ENCODE results near the gene TRPV3. TPM values are rescaled to one million over a fixed set of nuclear protein-coding genes. Genes with fewer than 3 reads are reported as not detected.

TRPV3 gene
- total RNA-seq, 1 experiment from 2014 or later, result 0.31 TPM

DNA sequence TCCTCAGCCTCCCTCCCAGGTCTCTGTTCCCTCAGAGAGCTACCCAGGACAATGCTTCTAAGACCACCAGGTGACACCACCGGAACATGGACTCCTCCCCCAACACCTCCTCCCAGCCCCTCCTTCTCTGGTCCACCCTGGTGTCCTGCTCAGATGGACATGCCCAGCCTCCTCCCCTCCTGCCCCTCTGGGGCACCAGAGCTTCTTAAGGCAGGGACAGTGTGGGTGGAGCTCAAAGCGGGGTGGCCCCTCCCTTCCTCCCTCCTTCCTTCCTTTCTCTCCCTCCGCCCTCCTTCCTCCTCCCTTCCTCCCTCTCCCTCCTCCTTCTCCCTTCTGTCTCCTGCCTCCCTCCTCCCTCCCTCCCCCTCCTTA, 22.7 kb downstream of the TRPV3 start:
- ChIA-PET POLR2A (no interaction called here), CTCF (interaction anchor here (0.7 kb wide), 2 partner anchors 20 to 27 kb away, joined by 5 to 11 read pairs; no protein-coding TSS in a partner anchor)
- DNase-seq (ENCODE audit: low read depth, low spot score), result no peak
- H3K4me3 ChIP-seq (ENCODE audit: low read depth in 2 of 2, low read length in 2 of 2), result no peak overlapping the region; a peak in 1 of 4 replicates
- intact Hi-C loops (cut with micrococcal nuclease; ENCODE audit: unreplicated experiment) (no loop called here), in situ Hi-C loops (cut with HindIII; ENCODE audit: low pct_unique_long_range_greater_than_20kb, low sequenced_read_pairs) (no loop called here)
- no peaks in the 10 kb centered on the region; the same call in 1 of the 2 replicates for H3K4me1 ChIP-seq (ENCODE audit: control insufficient read depth, insufficient read depth, low read length)
- no TSS peak for BruUV-seq (replicated peaks)
- H3K9me3 ChIP-seq (ENCODE audit: control insufficient read depth, insufficient read depth, low read depth, low read length), result no peaks in the 10 kb centered on the region
- ATAC-seq, result 0 out of 2 replicates have a peak, but pooled peaks have one; percentile 49
- H3K27me3 ChIP-seq (ENCODE audit: control insufficient read depth, insufficient read depth, low read length), result no peaks in the 10 kb centered on the region
- TF ChIP-seq REST (IDR thresholded peaks at IDR 0.05; ENCODE audit: insufficient read depth in 1 of 2, low read depth in 2 of 2, low read length in 1 of 2), result no peak
- no peak for TF ChIP-seq SIN3A (IDR thresholded peaks at IDR 0.05; ENCODE audit: borderline replicate concordance, insufficient read depth, low read depth, low read length)
- TF ChIP-seq POLR2AphosphoS5 (IDR thresholded peaks at IDR 0.05; ENCODE audit: low read depth, low read length), result no peak
- TF ChIP-seq CTCF (IDR thresholded peaks at IDR 0.05), result no peak
- TF ChIP-seq TCF7L2 (IDR thresholded peaks at IDR 0.05; ENCODE audit: low read depth, low read length), result no peak
- H3K27ac ChIP-seq (ENCODE audit: low read length), result no peak overlapping the region
- no peaks in the 10 kb centered on the region for H3K36me3 ChIP-seq (ENCODE audit: control insufficient read depth, insufficient read depth, low read length)

DNA sequence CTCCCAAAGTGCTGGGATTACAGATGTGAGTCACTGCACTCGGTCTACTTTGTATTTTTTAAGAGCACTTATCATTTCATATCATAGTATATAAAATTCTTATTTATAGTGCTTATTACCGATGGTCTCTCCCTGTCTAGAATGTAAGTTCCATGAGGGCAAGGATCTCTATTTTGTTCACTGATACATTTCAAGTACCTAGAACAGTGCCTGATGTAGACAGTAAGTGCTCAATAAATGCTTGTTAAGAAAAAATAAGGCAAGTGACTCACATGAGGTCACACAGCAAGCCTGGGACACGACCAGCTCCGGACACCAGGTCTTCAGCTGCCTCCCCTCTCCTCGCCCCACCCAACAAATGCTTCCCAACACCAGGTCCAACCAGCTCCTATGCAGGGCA, 23.9 kb downstream of the TRPV3 start:
- ATAC-seq (no peak), DNase-seq (ENCODE audit: low read depth, low spot score) (no peak)
- ChIA-PET POLR2A (no interaction called here), CTCF (no interaction called here)
- H3K4me1 ChIP-seq (ENCODE audit: control insufficient read depth, insufficient read depth, low read length), result no peaks in the 10 kb centered on the region; the same call in 1 of the 2 replicates
- intact Hi-C loops (cut with micrococcal nuclease; ENCODE audit: unreplicated experiment) (no loop called here), in situ Hi-C loops (cut with HindIII; ENCODE audit: low pct_unique_long_range_greater_than_20kb, low sequenced_read_pairs) (no loop called here)
- H3K27me3 ChIP-seq (ENCODE audit: control insufficient read depth, insufficient read depth, low read length), result no peaks in the 10 kb centered on the region
- no peak overlapping the region for H3K4me3 ChIP-seq (ENCODE audit: low read depth in 2 of 2, low read length in 2 of 2)
- H3K27ac ChIP-seq (ENCODE audit: low read length), result no peak overlapping the region
- TF ChIP-seq TCF7L2 (IDR thresholded peaks at IDR 0.05; ENCODE audit: low read depth, low read length), result no peak
- TF ChIP-seq POLR2AphosphoS5 (IDR thresholded peaks at IDR 0.05; ENCODE audit: low read depth, low read length), result no peak
- TF ChIP-seq REST (IDR thresholded peaks at IDR 0.05; ENCODE audit: insufficient read depth in 1 of 2, low read depth in 2 of 2, low read length in 1 of 2), result no peak
- TF ChIP-seq CTCF (IDR thresholded peaks at IDR 0.05), result no peak
- no peak for TF ChIP-seq SIN3A (IDR thresholded peaks at IDR 0.05; ENCODE audit: borderline replicate concordance, insufficient read depth, low read depth, low read length)
- H3K36me3 ChIP-seq (ENCODE audit: control insufficient read depth, insufficient read depth, low read length), result no peaks in the 10 kb centered on the region
- no peaks in the 10 kb centered on the region for H3K9me3 ChIP-seq (ENCODE audit: control insufficient read depth, insufficient read depth, low read depth, low read length)
- BruUV-seq (replicated peaks), result no TSS peak

All from Panc1 (cell line).